Activated naive CD4-positive, alpha-beta T cell treated with anti-CD3 and anti-CD28 coated beads for 36 hours (primary cell): ENCODE results near the gene RLN1. TPM values are rescaled to one million over a fixed set of nuclear protein-coding genes. Genes with fewer than 3 reads are reported as not detected.
"Not testable (repeated sequence)": the region's sequence is repeated elsewhere in the genome, so short reads cannot be mapped to it uniquely, and the experiment has no call there.

Source experiments
- CTCF ChIA-PET: fragments of 350-600 bp; sonication (Branson Sonifier 250); formaldehyde crosslinking; loops from one replicate; lab custom pipeline; 2021; ENCODE audit warnings: antibody characterized with exemption; lab: Charles Lee
- DNase-seq: peaks from one replicate; pipeline ENCODE4 v3.0.0-alpha.2; 2020
- H3K27ac Mint-ChIP-seq: one replicate; pipeline ENCODE4 v1.8.0; 2021; ENCODE audit warnings: mild to moderate bottlenecking, mixed read lengths
- H3K27me3 Mint-ChIP-seq: one replicate; pipeline ENCODE4 v1.8.0; 2021; ENCODE audit warnings: low read depth, mixed read lengths
- H3K36me3 Mint-ChIP-seq: one replicate; pipeline ENCODE4 v1.8.0; 2021; ENCODE audit warnings: low read depth, mixed read lengths
- H3K4me1 Mint-ChIP-seq: one replicate; pipeline ENCODE4 v1.8.0; 2021; ENCODE audit warnings: low read depth, mixed read lengths
- H3K4me3 Mint-ChIP-seq: one replicate; pipeline ENCODE4 v1.8.0; 2021; ENCODE audit warnings: mild to moderate bottlenecking, moderate library complexity, mixed read lengths
- H3K9me3 Mint-ChIP-seq: one replicate; pipeline ENCODE4 v1.8.0; 2021; ENCODE audit warnings: mixed read lengths
- intact Hi-C: fragments of 100-400 bp; cut with micrococcal nuclease; formaldehyde crosslinking; loops from one replicate; pipeline ENCODE4 v1.15.1; 2023
- total RNA-seq, 2 experiments: library from RNA; stranded (reverse); gene quantifications; one replicate each; pipeline ENCODE4 v1.2.3, GENCODE V29; 2021

The RLN1 gene
- total RNA-seq: under 1 TPM; 0.54 to 0.95 TPM

DNA sequence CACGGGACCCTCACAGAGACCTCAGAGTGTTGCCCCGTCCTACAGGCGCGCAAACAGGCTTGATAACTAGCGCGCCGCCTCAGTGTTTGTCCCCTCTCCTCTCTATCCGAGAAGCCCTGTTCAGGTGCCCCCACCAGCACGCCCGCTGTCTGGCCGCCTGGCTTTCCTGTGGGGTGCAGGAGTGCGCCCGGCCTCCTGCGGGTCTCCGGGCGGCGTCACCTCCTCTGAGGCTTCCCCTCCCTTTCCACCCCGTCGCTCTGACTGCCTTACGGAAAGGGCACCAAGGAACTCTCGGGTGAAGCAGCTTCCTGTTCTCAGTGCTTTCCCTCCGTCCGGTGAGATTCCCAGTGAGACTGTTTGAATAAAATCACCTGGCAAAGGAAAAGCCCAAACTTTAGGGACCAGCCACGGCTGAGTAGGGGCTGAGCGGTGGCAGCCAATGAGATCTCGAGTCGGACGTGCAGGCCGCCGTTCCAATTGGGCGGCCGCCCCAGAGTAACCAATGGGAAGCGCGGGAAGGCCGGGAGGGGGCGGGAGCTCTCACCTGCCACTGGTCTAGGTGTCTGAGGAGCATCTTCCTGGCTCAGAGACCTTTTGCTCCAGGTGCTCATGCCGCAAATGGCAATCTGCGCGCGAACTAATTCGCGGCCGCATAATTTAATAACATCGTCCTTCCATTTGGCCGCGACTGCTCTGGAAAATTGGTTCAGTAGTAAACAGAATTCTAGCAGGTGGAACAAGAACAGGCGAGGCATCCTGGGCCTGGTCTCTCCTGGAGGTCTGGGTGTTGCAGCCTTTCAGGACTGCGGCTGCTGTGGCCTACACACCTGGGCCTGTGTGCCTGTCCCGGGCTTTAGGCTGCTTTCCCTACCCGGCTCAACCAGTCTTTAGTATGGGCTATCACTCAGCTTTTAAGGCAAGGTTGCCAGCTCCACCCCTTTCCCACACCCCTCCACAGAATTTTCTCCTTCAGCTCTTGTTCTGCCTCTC is at the start of gene RLN1:
Gene RLN1, minus strand, starts transcription at position 885 of the 990 bp plus-strand sequence. Its CDS starts 130 bp downstream, at position 755.
- H3K27me3 Mint-ChIP-seq, DNase-seq, CTCF ChIA-PET, H3K36me3 Mint-ChIP-seq, H3K9me3 Mint-ChIP-seq: not testable (repeated sequence)
- intact Hi-C loops: loop anchor here (5.0 kb wide), 1 partner anchor 37 kb away; the partner anchor contains the start of gene RLN2
- H3K27ac Mint-ChIP-seq: peak within 1 kb of the TSS; percentile 56
- H3K4me1 Mint-ChIP-seq: peaks cover 26% of the 10 kb centered on the region
- H3K4me3 Mint-ChIP-seq: peak within 1 kb of the TSS; percentile 76

GRCh38 chr9:5389109-5389732 is 49.5 kb upstream of the RLN1 start:
- intact Hi-C loops: no loop called here
- H3K27ac Mint-ChIP-seq: no peak overlapping the region
- CTCF ChIA-PET: interaction anchor here (0.7 kb wide), 1 partner anchor 231 kb away, joined by 3 read pairs; no protein-coding TSS in a partner anchor
- peaks cover 7% of the 10 kb centered on the region for H3K36me3 Mint-ChIP-seq
- no peaks in the 10 kb centered on the region for H3K9me3 Mint-ChIP-seq
- no peaks in the 10 kb centered on the region for H3K27me3 Mint-ChIP-seq
- peak; percentile 54 for DNase-seq
- peaks cover 16% of the 10 kb centered on the region for H3K4me1 Mint-ChIP-seq
- H3K4me3 Mint-ChIP-seq: no peak overlapping the region

DNA sequence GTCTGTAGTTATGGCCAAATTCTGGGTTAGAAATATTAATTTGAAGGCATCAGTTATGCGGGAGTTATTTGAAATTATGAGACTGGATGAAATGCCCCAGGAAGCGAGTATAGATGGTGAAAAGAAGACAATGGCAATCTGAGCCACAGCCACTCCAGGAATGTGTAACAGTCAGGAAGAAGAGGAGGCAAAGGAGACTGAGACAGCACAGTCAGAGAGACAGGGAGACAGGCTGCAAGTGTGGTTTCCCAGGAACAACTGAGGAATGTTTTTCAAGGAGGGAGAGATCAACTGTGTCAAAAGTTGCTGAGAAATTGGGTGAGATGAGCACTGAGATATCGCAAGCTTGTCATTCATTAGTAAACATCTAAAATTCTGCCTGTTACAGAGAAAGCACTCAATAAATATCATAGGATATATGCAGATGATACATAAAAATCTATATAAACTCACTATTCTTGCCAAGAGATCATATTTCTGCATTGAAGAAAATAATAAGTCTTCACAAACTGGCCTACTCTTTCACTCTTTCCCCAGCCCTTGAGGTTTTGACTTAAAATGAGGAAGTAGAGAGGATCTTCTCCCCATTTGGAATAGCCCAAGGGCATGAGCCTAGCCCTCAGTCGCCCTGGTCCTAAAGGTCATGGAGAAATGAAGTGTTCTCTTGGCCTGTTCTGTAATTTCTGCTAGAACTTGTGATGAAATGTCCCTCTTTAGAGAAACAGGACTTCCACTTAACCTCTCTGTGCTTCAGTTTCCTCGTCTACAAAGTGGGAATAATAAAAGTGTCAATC is 48.5 kb upstream of the RLN1 start:
- CTCF ChIA-PET: no interaction called here

DNA sequence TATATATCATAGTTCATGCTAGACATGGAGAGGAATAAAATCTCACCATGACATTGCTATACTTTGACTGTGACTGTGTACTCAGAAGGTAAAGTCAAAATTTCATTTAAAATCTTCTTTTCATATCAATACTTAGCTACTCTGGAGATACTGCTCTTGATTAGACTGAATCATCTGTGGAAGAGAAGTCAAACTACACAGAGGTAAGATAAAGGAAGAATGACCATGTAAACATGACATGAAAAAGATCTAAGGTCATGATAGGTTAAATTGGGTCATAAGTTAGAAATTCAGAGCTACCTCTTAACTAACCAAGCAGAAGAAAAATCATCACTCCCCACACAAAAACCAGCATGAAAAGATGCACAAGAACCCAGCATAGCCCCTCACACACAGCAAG is 44.8 kb upstream of the RLN1 start:
- Mint-ChIP-seq H3K4me1 (peaks cover 12% of the 10 kb centered on the region), H3K27ac (no peak overlapping the region), H3K9me3 (no peaks in the 10 kb centered on the region), H3K36me3 (peaks cover 26% of the 10 kb centered on the region), H3K4me3 (no peak overlapping the region), H3K27me3 (no peaks in the 10 kb centered on the region)
- no peak for DNase-seq
- intact Hi-C loops: no loop called here
- CTCF ChIA-PET: no interaction called here

More for the DNA sequence above, 48.5 kb upstream of the RLN1 start:
- H3K27me3 Mint-ChIP-seq: no peaks in the 10 kb centered on the region
- H3K27ac Mint-ChIP-seq: no peak overlapping the region
- H3K4me1 Mint-ChIP-seq: peaks cover 16% of the 10 kb centered on the region
- no peak overlapping the region for H3K4me3 Mint-ChIP-seq
- intact Hi-C loops: no loop called here
- peaks cover 9% of the 10 kb centered on the region for H3K36me3 Mint-ChIP-seq
- DNase-seq: no peak
- H3K9me3 Mint-ChIP-seq: no peaks in the 10 kb centered on the region

- H3K36me3 Mint-ChIP-seq: peaks cover 26% of the 10 kb centered on the region
- no peaks in the 10 kb centered on the region for H3K27me3 Mint-ChIP-seq
- no peak overlapping the region for H3K4me3 Mint-ChIP-seq
- intact Hi-C loops: no loop called here
- CTCF ChIA-PET: interaction anchor here (0.6 kb wide), 1 partner anchor 31 kb away, joined by 3 read pairs; no protein-coding TSS in a partner anchor
- H3K4me1 Mint-ChIP-seq: peaks cover 6% of the 10 kb centered on the region
- H3K9me3 Mint-ChIP-seq: no peaks in the 10 kb centered on the region
- no peak overlapping the region for H3K27ac Mint-ChIP-seq
- no peak for DNase-seq
These were observed 42.8 kb upstream of the RLN1 start for GRCh38 chr9:5382479-5382878.

DNA sequence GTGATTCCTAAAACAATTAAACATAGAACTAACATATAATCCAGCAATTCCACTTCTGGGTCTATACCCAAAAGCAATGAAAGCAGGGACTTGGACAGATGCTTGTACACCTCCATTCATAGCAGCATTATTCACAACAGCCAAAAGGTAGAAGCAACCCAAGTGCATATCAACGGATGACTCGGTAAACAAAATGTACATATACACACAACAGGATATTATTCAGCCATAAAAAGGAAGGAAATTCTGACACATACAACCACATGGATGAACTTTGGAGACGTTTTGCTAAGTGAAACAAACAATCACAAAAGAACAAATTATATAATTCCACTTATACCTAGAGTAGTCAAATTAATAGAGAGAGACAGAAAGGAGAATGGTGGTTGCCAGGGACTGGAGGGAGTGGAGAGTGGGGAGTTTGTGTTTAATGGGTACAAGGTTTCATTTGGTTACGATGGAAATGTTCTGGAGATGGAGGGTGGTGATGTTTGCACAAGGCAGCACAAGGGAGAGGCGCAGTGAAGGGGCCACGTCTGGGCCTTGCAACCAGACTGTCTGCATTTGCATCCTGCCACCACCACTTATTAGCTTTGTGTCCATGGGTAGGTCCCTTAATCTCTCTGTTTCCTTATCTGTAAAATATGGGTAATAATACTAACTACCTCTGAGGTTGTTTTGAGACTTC is 36.3 kb upstream of the RLN1 start:
- Mint-ChIP-seq H3K27ac (peak overlapping the region; percentile 51), H3K4me1 (peaks cover 31% of the 10 kb centered on the region), H3K27me3 (no peaks in the 10 kb centered on the region), H3K4me3 (no peak overlapping the region), H3K9me3 (no peaks in the 10 kb centered on the region), H3K36me3 (peaks cover 17% of the 10 kb centered on the region)
- intact Hi-C loops: loop anchor here (1.0 kb wide), 3 partner anchors 12 to 61 kb away; partner anchors contain the start of gene PLGRKT
- no peak for DNase-seq
- CTCF ChIA-PET: no interaction called here

- peak; percentile 74 for DNase-seq
- peaks cover 31% of the 10 kb centered on the region for H3K4me1 Mint-ChIP-seq
- H3K27ac Mint-ChIP-seq: no peak overlapping the region
- CTCF ChIA-PET: interaction anchor here (0.9 kb wide), 1 partner anchor 16 kb away, joined by 3 read pairs; no protein-coding TSS in a partner anchor
- H3K9me3 Mint-ChIP-seq: no peaks in the 10 kb centered on the region
- H3K4me3 Mint-ChIP-seq: peak overlapping the region; percentile 1
- intact Hi-C loops: loop anchor here (1.0 kb wide), 3 partner anchors 11 to 62 kb away; partner anchors contain the start of gene PLGRKT
- H3K36me3 Mint-ChIP-seq: peaks cover 13% of the 10 kb centered on the region
- no peaks in the 10 kb centered on the region for H3K27me3 Mint-ChIP-seq
These were observed 35.4 kb upstream of the RLN1 start for GRCh38 chr9:5375091-5375490.

GRCh38 chr9:5364294-5365024 is 24.8 kb upstream of the RLN1 start:
- Mint-ChIP-seq H3K4me3 (no peak overlapping the region), H3K27ac (peak overlapping the region; percentile 35), H3K36me3 (peaks cover 20% of the 10 kb centered on the region), H3K4me1 (peaks cover 25% of the 10 kb centered on the region), H3K9me3 (peaks cover 11% of the 10 kb centered on the region), H3K27me3 (no peaks in the 10 kb centered on the region)
- CTCF ChIA-PET: interaction anchor here (1.1 kb wide), 1 partner anchor 15 kb away, joined by 3 read pairs; no protein-coding TSS in a partner anchor
- DNase-seq: peak; percentile 22
- intact Hi-C loops: loop anchor here (1.0 to 5.0 kb wide), 9 partner anchors 11 to 572 kb away; partner anchors contain the start of genes JAK2, PDCD1LG2, PLGRKT and RCL1

- no peak for DNase-seq
- Mint-ChIP-seq H3K9me3 (no peaks in the 10 kb centered on the region), H3K36me3 (peaks cover 19% of the 10 kb centered on the region), H3K4me1 (peaks cover 23% of the 10 kb centered on the region), H3K27ac (no peak overlapping the region), H3K27me3 (no peaks in the 10 kb centered on the region), H3K4me3 (no peak overlapping the region)
- CTCF ChIA-PET: no interaction called here
- intact Hi-C loops: loop anchor here (5.0 kb wide), 1 partner anchor 374 kb away; the partner anchor contains the start of gene JAK2
These were observed 21.8 kb upstream of the RLN1 start for GRCh38 chr9:5361326-5362010.

GRCh38 chr9:5360341-5360740 is 20.7 kb upstream of the RLN1 start:
- Mint-ChIP-seq H3K9me3 (no peaks in the 10 kb centered on the region), H3K27me3 (no peaks in the 10 kb centered on the region), H3K4me3 (no peak overlapping the region), H3K4me1 (peaks cover 21% of the 10 kb centered on the region), H3K27ac (no peak overlapping the region), H3K36me3 (peaks cover 17% of the 10 kb centered on the region)
- intact Hi-C loops: loop anchor here (5.0 kb wide), 1 partner anchor 373 kb away; the partner anchor contains the start of gene JAK2
- no peak for DNase-seq
- CTCF ChIA-PET: no interaction called here
